H9 (cell line): Measurements from ENCODE around the gene RGL2. TPM values are rescaled to one million over a fixed set of nuclear protein-coding genes. Genes with fewer than 3 reads are reported as not detected.

Experiments
- DNase-seq: peaks from one replicate; pipeline ENCODE4 v3.0.0-alpha.2; 2017
- H2AFZ ChIP-seq: one replicate; pipeline ENCODE4 v1.6.1; 2013; ENCODE audit warnings: mild to moderate bottlenecking, low read length, control low read depth, moderate library complexity
- H2AK5ac ChIP-seq: 2 replicates; pipeline ENCODE4 v1.6.1; 2013; ENCODE audit warnings: low read length, control low read depth, mixed read lengths; ENCODE audit not compliant: insufficient read length
- H2BK120ac ChIP-seq: one replicate; pipeline ENCODE4 v1.6.1; 2013; ENCODE audit warnings: low read depth, mild to moderate bottlenecking, low read length, control low read depth, inconsistent platforms; ENCODE audit not compliant: poor library complexity, severe bottlenecking
- H2BK12ac ChIP-seq: 2 replicates; pipeline ENCODE4 v1.6.1; 2013; ENCODE audit warnings: low read length, control low read depth, mixed read lengths, low read depth; ENCODE audit not compliant: insufficient read length
- H2BK15ac ChIP-seq: 2 replicates; pipeline ENCODE4 v1.6.1; 2013; ENCODE audit warnings: low read depth, low read length, control low read depth
- H2BK20ac ChIP-seq: one replicate; pipeline ENCODE4 v1.6.1; 2013; ENCODE audit warnings: low read depth, mild to moderate bottlenecking, low read length, control low read depth, inconsistent platforms; ENCODE audit not compliant: poor library complexity, severe bottlenecking
- H2BK5ac ChIP-seq: 2 replicates; pipeline ENCODE4 v1.6.1; 2013; ENCODE audit warnings: low read length, control low read depth, mixed read lengths; ENCODE audit not compliant: insufficient read length
- H3K14ac ChIP-seq: 2 replicates; pipeline ENCODE4 v1.6.1; 2013; ENCODE audit warnings: low read length, control low read depth; ENCODE audit not compliant: insufficient read depth
- H3K18ac ChIP-seq: 2 replicates; pipeline ENCODE4 v1.6.1; 2013; ENCODE audit warnings: low read depth, mild to moderate bottlenecking, mixed read lengths, low read length, control low read depth; ENCODE audit not compliant: insufficient read length
- H3K23ac ChIP-seq: 2 replicates; pipeline ENCODE4 v1.6.1; 2013; ENCODE audit warnings: low read length, control low read depth, mixed read lengths, low read depth; ENCODE audit not compliant: insufficient read length
- H3K23me2 ChIP-seq: 2 replicates; pipeline ENCODE4 v1.6.1; 2013; ENCODE audit warnings: low read depth, mild to moderate bottlenecking, mixed read lengths, low read length, control low read depth; ENCODE audit not compliant: insufficient read length, poor library complexity, severe bottlenecking
- H3K27ac ChIP-seq: 2 replicates; pipeline ENCODE4 v1.5.1; 2013; ENCODE audit warnings: low read length, control low read depth, mixed read lengths, low read depth; ENCODE audit not compliant: insufficient read length
- H3K27me3 ChIP-seq: 2 replicates; pipeline ENCODE4 v1.6.1; 2013; ENCODE audit warnings: low read length, control low read depth, inconsistent platforms; ENCODE audit not compliant: insufficient read depth
- H3K4ac ChIP-seq: 2 replicates; pipeline ENCODE4 v1.6.1; 2013; ENCODE audit warnings: low read depth, mild to moderate bottlenecking, control low read depth, inconsistent platforms, low read length, moderate library complexity
- H3K4me1 ChIP-seq: 2 replicates; pipeline ENCODE4 v1.6.1; 2013; ENCODE audit warnings: low read length, control low read depth, inconsistent platforms; ENCODE audit not compliant: insufficient read depth
- H3K4me2 ChIP-seq: 2 replicates; pipeline ENCODE4 v1.6.1; 2013; ENCODE audit warnings: low read length, control low read depth, mixed read lengths; ENCODE audit not compliant: insufficient read length, insufficient read depth
- H3K56ac ChIP-seq: 2 replicates; pipeline ENCODE4 v1.6.1; 2013; ENCODE audit warnings: low read depth, mild to moderate bottlenecking, mixed read lengths, low read length, control low read depth; ENCODE audit not compliant: insufficient read length
- H3K79me1 ChIP-seq: 2 replicates; pipeline ENCODE4 v1.6.1; 2013; ENCODE audit warnings: low read depth, mild to moderate bottlenecking, moderate library complexity, low read length, control low read depth, inconsistent platforms; ENCODE audit not compliant: insufficient read depth, poor library complexity, severe bottlenecking
- H3K79me2 ChIP-seq: 2 replicates; pipeline ENCODE4 v1.6.1; 2013; ENCODE audit warnings: low read length, control low read depth, inconsistent platforms; ENCODE audit not compliant: insufficient read depth
- H3K9ac ChIP-seq: 2 replicates; pipeline ENCODE4 v1.6.1; 2013; ENCODE audit warnings: low read length, control low read depth, mixed read lengths; ENCODE audit not compliant: insufficient read length; ENCODE audit errors: extremely low read depth
- H3K9me3 ChIP-seq: one replicate; pipeline ENCODE4 v1.6.1; 2013; ENCODE audit warnings: low read depth, low read length, inconsistent platforms; ENCODE audit not compliant: control insufficient read depth
- H3T11ph ChIP-seq: one replicate; pipeline ENCODE4 v1.6.1; 2013; ENCODE audit warnings: mild to moderate bottlenecking, low read length, control low read depth, inconsistent platforms
- H4K20me1 ChIP-seq: one replicate; pipeline ENCODE4 v1.6.1; 2013; ENCODE audit not compliant: control insufficient read depth, insufficient read length, insufficient read depth
- H4K5ac ChIP-seq: 2 replicates; pipeline ENCODE4 v1.6.1; 2013; ENCODE audit warnings: low read depth, mild to moderate bottlenecking, mixed read lengths, low read length, control low read depth; ENCODE audit not compliant: insufficient read length
- H4K8ac ChIP-seq: replicated peaks from 2 replicates; pipeline ENCODE4 v1.6.1; 2013; ENCODE audit warnings: low read length, control low read depth, mixed read lengths, low read depth; ENCODE audit not compliant: insufficient read length
- H4K91ac ChIP-seq: 2 replicates; pipeline ENCODE4 v1.6.1; 2013; ENCODE audit warnings: low read depth, mild to moderate bottlenecking, moderate library complexity, mixed read lengths, low read length, control low read depth; ENCODE audit not compliant: insufficient read length
- H3K27ac Mint-ChIP-seq, 3 experiments: 2 replicates in 2 of 3; 3 replicates in 1 of 3; pipeline ENCODE4 v1.8.0; 2020 to 2021; ENCODE audit warnings: mixed read lengths in 3 of 3, mild to moderate bottlenecking in 1 of 3, moderate library complexity in 1 of 3
- H3K27me3 Mint-ChIP-seq: 2 replicates; pipeline ENCODE4 v1.8.0; 2021; ENCODE audit warnings: low read depth, mild to moderate bottlenecking, moderate library complexity, mixed read lengths
- H3K36me3 Mint-ChIP-seq, 3 experiments: 2 replicates in 2 of 3; 3 replicates in 1 of 3; pipeline ENCODE4 v1.8.0; 2020 to 2021; ENCODE audit warnings: low read depth in 3 of 3, mixed read lengths in 3 of 3; ENCODE audit not compliant: insufficient read depth in 1 of 3
- H3K4me1 Mint-ChIP-seq, 2 experiments: 2 replicates each; pipeline ENCODE4 v1.8.0; 2020; ENCODE audit warnings: mixed read lengths in 2 of 2
- H3K4me3 Mint-ChIP-seq, 2 experiments: 2 replicates in 1 of 2; 3 replicates in 1 of 2; pipeline ENCODE4 v1.8.0; 2020 to 2021; ENCODE audit warnings: mild to moderate bottlenecking in 2 of 2, mixed read lengths in 2 of 2, moderate library complexity in 1 of 2
- H3K9me3 Mint-ChIP-seq, 2 experiments: 2 replicates in 1 of 2; 3 replicates in 1 of 2; pipeline ENCODE4 v1.8.0; 2020; ENCODE audit warnings: mild to moderate bottlenecking in 2 of 2, mixed read lengths in 2 of 2, moderate library complexity in 1 of 2
- CTCF ChIP-seq: fragments of 200-600 bp; sonication (generic); conservative IDR thresholded peaks from 3 replicates; pipeline ENCODE4 v1.8.0; 2021; ENCODE audit warnings: antibody characterized with exemption, mild to moderate bottlenecking
- WGBS: extraction: QIAGEN DNeasy Blood & Tissue Kit; methylation state at CpG from one replicate; pipeline ENCODE4 v1.1.7; 2013; ENCODE audit warnings: missing lambda C conversion rate, low lambda C conversion rate, mixed read lengths; ENCODE audit not compliant: insufficient read length; ENCODE audit errors: extremely low coverage; 5-methylcytosine and 5-hydroxymethylcytosine counted together
- total RNA-seq: library from RNA; stranded (reverse); gene quantifications from 2 replicates; pipeline ENCODE4 v1.2.1, GENCODE V29; 2021

Gene RGL2
- total RNA-seq, 1 experiment from 2014 or later: 74.3 TPM

GRCh38 chr6:33254591-33254990 lies 44.2 kb downstream of the RGL2 start:
- no peak overlapping the region for H4K5ac ChIP-seq
- H2BK20ac ChIP-seq: no peak overlapping the region
- Mint-ChIP-seq H3K27ac (no peak overlapping the region), H3K4me3 (no peak overlapping the region), H3K36me3 (peaks cover 12 to 47% (median 39%) of the 10 kb centered on the region in 3 experiments), H3K4me1 (peaks cover 9 to 14% of the 10 kb centered on the region in 2 experiments), H3K9me3 (no peaks in the 10 kb centered on the region), H3K27me3 (no peaks in the 10 kb centered on the region)
- peaks cover 2% of the 10 kb centered on the region for H3K23me2 ChIP-seq
- DNase-seq: no peak
- H3K27ac ChIP-seq: no peak overlapping the region
- H3K27me3 ChIP-seq: no peaks in the 10 kb centered on the region
- no peaks in the 10 kb centered on the region for H3K79me2 ChIP-seq
- H3K79me1 ChIP-seq: no peaks in the 10 kb centered on the region
- H2AK5ac ChIP-seq: no peak overlapping the region
- H3K23ac ChIP-seq: no peak overlapping the region
- no peak overlapping the region for H4K91ac ChIP-seq
- H2BK120ac ChIP-seq: no peak overlapping the region
- H3K56ac ChIP-seq: no peak overlapping the region
- H3K9me3 ChIP-seq: no peaks in the 10 kb centered on the region
- no peak overlapping the region for H3T11ph ChIP-seq
- H4K20me1 ChIP-seq: no peaks in the 10 kb centered on the region
- H4K8ac ChIP-seq: no peak overlapping the region
- no peak for TF ChIP-seq CTCF
- H2BK15ac ChIP-seq: no peak overlapping the region
- H2BK5ac ChIP-seq: no peak overlapping the region
- no peak overlapping the region for H3K18ac ChIP-seq
- WGBS: no CpG with 5 or more reads among the region's 4 CpGs
- no peak overlapping the region for H3K14ac ChIP-seq
- H3K4ac ChIP-seq: no peak overlapping the region
- no peaks in the 10 kb centered on the region for H3K4me1 ChIP-seq
- no peak overlapping the region for H2AFZ ChIP-seq
- H3K4me2 ChIP-seq: no peak overlapping the region
- H3K9ac ChIP-seq: no peak overlapping the region
- H2BK12ac ChIP-seq: no peak overlapping the region
